GM19240 (cell line): ENCODE data around the gene KRTAP5-1.

Experiments used
- DNase-seq: peaks from one replicate; pipeline ENCODE4 v3.0.0; 2011; ENCODE audit warnings: low spot score; ENCODE audit not compliant: insufficient read length

KRTAP5-1 gene

GRCh38 chr11:1560649-1561251 is 24.3 kb downstream of the KRTAP5-1 start:
- DNase-seq: no peak

- no peak for DNase-seq
These were observed 25.0 kb downstream of the KRTAP5-1 start for GRCh38 chr11:1560002-1560648.

DNA sequence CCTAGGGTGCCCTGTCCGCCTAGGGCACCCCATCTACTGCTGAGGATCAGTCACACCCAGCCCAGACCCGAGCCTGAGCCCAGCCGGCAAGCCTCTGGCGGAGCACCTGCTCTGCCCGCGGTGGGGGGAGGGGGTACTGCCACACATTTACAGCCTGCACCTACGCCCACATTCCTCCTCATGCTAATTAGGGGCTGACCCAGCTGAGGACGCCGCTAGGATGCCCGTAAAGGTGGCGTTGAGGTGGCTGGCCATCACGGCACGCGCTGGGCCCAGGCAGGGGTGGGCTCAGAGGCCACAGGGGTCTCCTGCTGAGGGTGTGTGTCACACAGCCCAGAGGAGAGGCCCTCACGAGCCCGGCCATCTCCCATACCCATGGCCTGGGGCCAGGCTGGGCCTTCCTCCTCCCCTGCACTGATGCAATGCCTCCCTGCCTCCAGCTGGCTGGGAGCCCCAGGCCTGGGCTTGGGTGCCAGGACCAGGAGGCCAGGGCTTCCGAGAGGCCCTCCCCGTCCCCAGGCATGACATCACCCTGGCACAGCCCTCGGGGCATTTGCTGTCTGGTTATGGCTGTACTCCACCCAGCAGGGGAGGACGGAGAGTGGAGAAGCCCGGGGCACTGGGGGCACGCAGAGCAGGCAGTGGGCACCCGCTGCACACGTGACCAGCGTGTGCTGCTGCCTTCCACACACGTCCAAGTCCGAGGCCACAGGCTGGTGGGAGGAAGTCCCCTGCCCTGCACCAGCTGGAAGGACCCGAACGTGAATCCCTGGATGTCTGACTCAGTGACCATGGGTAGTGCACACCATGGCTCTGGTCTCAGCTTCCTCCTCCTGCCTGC is 25.8 kb downstream of the KRTAP5-1 start:
- DNase-seq: no peak

- no peak for DNase-seq
These were observed 26.3 kb downstream of the KRTAP5-1 start for GRCh38 chr11:1558775-1559110.

DNA sequence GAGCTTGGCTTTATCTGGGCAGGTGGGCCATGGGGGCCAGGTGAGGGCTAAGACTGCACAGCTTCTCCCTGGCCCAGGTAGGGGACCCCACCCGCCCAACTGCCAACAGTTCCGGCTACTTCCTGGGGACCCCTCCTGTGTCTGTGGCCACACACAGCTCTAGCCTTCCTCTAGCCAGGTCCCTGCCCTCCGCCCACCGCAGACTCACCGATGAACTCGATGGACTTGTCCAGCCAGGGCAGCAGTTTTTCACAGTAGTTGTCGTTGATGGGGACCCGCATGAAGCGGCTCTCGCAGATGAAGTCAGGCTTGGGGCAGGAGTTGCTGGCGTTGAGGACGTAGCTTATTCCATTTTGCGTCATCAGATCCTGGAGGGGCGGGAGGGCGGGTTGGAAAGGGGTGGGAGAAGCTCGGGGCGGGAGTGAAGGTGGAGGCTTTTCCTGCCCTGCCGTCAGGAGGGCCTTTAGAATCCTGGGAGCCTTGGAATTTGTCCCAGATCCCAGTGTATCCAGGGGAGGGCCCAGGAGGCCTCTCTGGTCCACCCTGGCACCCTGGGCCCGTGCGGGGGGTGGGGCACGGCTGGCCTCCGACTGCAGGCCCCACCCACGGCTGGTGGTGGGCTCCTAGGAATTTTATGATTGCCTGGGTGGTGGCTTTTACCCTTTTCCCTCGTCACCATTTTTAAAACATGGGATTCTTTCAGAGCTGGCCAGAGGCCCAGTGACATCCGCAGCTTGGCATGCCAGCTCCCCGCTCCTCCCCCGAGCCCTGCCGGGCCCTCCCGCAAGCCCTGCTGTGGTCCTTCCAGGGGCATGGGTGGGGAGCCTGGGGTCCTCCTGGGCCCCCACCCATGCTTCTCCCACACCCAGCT is 26.9 kb downstream of the KRTAP5-1 start:
- no peak for DNase-seq

- no peak for DNase-seq
These were observed 27.8 kb downstream of the KRTAP5-1 start for GRCh38 chr11:1557051-1557884.

DNA sequence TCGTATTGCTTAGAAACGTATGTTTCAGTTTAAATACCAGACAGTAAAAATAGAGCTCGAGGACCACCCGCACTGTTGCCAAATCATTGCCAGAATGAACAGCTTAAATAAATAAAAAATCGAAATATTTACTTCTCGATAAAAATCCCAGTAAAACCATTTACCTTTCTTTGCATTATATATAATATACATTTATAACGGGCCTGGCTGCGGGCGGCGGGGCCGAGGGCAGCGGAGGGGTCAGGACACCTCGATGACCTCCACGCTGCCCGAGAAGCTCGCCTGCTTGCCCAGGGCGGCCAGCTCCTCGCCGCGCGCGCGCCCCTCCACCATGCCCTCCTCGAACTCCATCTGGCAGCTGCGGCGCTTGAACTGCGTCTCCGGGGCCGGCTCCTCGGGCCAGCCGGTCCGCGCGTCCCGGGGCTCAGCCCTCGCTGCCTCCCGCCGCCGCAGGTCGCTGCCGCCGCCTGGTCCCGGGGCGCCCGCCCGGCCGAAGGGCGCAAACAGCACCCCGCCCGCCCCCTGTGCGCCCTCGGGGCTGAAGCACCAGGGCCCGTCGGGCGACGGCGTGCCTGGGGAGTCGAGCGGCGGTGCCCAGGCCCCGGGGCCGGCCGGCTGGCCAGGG is 28.7 kb downstream of the KRTAP5-1 start:
- no peak for DNase-seq

- no peak for DNase-seq
These were observed 29.4 kb downstream of the KRTAP5-1 start for GRCh38 chr11:1555713-1556153.

DNA sequence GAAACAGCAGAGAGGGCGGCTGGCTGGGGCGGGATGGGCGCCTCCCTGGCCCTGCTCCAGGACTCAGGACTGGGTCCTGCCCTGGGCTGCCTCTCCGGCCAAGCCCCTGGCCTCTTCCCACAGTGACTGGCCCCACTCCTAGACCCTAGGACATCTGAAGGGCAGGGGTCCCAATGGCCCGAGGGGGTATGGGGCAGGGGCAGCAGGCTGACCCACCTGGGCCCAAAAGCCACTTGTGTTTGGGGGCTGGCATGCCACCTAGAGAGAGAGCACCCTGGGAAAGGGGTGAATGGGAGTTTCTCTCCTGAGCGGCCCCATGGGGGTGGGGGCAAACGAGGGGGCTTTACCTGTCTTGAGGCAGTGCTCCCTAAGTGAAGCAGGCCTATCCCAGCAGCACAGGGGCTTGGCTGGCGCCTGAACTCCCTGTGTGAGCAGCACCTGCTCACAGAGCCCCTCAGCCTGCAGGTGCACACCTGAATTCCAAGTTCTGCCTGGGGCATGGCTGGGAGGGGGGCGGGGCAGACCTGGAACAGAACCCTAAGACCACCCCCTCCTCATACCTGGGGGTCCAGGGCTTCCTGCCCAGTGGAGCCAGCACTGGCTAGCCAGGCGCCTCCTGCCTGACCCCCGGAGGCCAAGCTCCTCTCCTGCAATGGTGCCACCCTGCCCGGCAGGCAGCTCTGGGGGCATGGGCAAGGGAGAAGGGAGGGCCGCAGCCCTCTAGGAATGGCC is 29.9 kb downstream of the KRTAP5-1 start:
- DNase-seq: no peak

DNA sequence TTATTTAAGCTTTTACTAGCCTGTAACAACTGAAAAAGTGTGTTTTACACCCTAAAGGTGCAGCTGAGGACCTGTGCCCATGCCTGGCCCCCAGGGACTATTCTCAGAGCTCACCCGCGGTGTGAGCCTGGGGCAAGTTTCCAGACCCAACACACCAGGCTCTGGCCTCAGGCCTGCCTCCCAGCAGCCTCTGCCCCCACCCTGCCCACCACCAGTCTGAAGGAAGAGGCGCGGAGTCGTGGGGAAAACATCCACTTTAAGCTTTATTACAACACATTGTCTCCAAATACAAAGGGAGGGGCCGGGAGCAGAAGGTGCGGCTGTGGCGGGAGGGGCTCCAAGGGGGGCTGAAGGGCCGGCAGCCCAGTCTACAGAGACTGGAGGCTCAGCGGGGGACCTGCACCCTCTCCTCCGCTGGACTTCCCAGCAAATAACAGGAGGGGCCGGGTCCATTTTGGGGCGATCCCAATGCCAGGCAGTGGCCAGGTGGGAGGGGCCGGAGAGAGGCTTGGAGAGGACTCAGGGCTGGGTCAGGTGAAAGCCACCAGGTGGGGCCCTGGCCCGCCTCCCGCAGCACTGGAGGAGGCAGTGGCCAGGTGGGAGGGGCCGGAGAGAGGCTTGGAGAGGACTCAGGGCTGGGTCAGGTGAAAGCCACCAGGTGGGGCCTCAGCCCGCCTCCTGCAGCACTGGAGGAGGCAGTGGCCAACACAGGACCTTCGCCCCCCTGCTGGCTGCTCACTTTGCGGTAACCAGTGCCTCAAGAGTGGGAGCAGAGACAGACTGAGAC is 31.1 kb downstream of the KRTAP5-1 start:
- no peak for DNase-seq

- DNase-seq: no peak
These were observed 35.4 kb downstream of the KRTAP5-1 start for GRCh38 chr11:1549338-1550330.

DNA sequence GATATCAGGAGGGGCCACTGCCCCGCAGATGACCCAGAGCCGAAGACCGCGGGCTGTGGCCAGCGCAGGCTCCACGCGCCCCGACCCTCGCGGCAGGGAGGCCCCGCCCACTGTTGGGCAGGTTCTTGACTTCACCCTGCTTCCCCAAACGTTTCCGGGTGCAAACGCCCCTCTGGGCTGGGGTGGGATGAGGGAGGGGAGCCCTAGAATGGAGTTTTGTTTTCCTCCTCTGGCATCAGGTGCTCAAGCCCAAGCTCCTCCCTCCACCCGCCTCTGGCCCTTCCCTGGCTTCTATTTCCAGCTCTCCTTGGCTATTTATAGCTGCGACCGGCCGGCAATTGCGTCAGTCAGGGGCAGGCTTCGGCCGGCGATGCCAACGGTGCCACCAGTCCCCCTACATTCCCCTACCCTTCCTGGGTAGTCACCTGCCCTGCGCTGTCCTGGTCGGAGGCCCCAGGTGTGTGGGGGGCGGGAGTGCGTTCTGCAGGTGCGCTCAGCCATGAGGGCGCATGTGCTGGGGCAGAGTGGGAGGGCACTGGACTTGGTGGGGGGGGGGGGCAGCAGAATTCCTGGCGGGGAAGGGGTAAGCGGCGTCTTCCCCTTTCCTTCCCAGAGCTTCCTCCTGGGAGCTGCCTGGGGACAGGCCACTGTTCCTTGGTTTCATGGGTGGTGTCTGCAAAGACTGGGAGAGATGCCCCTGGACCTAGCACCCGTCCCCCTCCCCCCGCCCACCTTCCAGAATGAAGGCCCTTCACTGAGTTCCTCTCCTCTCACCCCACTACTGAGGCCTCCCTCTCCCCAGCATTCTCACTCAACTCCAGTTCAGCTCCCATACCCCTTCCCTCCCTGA is 36.6 kb downstream of the KRTAP5-1 start:
- DNase-seq: no peak

DNA sequence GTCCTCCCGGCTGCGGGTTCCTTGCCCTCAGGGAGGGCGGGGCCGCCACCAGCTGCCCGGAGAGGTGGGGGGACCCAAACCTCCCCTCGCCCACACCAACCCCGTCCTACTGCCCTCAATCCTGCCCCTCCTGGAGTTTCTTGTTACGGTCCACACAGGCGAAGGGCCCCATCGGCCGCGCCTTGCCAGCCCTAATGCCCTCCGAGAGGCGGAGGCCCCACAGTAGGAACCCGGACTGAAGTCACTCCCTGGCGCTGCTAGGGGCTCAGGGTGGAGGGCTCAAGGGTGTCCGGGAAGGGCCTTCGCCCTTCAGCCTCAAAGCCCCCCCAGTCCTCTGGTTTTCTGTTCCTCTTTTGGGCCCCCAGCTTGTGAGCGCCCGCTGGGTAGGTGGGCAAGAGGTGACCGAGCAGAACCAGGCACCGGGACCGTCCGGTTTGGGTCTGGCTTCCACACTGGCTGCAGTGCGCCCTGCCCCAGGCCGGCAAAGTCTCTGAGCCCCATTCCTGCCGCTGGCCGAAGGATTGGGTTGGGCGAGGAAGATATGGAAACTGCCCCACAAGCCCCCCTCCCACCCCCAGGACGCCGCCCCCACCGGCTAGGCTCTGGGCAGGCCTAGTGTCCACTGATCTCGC is 37.5 kb downstream of the KRTAP5-1 start:
- DNase-seq: no peak

- peak; percentile 57 for DNase-seq
These were observed 38.3 kb downstream of the KRTAP5-1 start for GRCh38 chr11:1546536-1547466.

GRCh38 chr11:1546077-1546535 is 39.0 kb downstream of the KRTAP5-1 start:
- no peak for DNase-seq
